ENCODE measurements around the gene TBX1. TPM values are rescaled to one million over a fixed set of nuclear protein-coding genes. Genes with fewer than 3 reads are reported as not detected.
A peak's percentile ranks its signal among the peaks of the same experiment; 100 is the strongest.

The TBX1 gene
- total RNA-seq, 2 donors from 2014 or later, result 0.24 TPM; not detected in 1

DNA sequence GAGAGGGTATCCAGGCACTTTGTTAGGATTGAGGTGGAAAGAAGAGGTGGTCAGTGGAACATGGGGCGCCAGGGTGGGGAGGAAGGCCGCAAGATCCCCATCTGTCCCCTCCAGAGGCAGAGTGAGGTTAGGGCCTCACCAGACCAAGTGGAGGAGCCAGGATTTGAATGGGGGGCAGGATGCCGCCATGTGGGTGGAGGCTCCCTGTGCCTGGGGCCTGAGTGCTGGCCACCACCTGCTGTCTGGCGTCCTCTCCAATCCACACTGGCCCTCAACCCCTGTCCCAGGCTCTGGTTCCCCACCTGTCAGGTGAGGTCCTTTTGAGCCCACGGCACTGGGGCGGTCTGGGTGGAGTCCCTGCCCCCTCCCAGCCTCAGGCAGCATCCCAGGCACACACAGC is 17.5 kb upstream of the TBX1 start:
- no peak overlapping the region for H3K27ac ChIP-seq
- peaks cover 0 to 25% of the 10 kb centered on the region in 2 donors for H3K4me1 ChIP-seq
- H3K27me3 ChIP-seq, result no peaks in the 10 kb centered on the region
- no peaks in the 10 kb centered on the region for H3K36me3 ChIP-seq
- DNase-seq (ENCODE audit: low spot score), result no peak
- TF ChIP-seq CTCF (IDR thresholded peaks at IDR 0.05), result no peak
- H3K4me3 ChIP-seq, result no peak overlapping the region
- H3K9me3 ChIP-seq, result no peaks in the 10 kb centered on the region

GRCh38 chr22:19743651-19744050 is 16.9 kb upstream of the TBX1 start:
- H3K27me3 ChIP-seq, result no peaks in the 10 kb centered on the region
- no peak for TF ChIP-seq CTCF (IDR thresholded peaks at IDR 0.05)
- H3K4me1 ChIP-seq, result peaks cover 0 to 25% of the 10 kb centered on the region in 2 donors
- DNase-seq (ENCODE audit: low spot score), result no peak
- H3K36me3 ChIP-seq, result no peaks in the 10 kb centered on the region
- H3K9me3 ChIP-seq, result no peaks in the 10 kb centered on the region
- H3K4me3 ChIP-seq, result no peak overlapping the region
- no peak overlapping the region for H3K27ac ChIP-seq

DNA sequence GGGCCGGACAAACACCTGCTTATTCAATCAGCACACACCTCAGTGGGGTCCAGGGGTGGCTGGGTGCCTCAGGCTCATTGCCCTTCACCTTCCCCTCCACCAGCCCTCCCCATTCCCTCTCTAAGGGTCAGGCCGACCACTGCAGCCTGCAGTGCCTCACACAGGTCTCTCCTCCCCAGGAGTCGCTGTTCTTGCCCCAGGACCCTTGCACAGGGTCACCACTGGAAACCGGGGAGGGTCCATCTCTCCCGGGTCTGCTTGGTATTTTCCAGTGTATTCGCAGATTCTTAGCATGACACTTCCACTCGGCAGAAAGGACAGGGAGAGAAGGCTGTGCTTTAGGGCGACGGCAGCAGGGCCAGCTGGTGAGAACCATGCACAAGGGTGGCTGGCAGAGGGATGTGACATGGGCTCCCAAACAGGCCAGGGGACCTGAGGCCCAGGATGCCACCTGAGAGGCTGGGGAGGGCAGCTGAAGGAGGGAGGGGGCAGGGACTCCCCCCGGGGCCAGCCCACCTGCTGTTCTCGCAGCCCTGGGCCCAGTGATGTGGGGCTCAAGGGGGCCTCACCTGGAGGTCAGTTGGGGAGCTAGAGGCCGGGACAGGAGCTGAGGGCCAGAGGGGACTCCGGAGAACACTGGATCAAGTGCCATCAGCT is 16.1 kb upstream of the TBX1 start:
- H3K9me3 ChIP-seq, result no peaks in the 10 kb centered on the region
- no peak for TF ChIP-seq CTCF (IDR thresholded peaks at IDR 0.05)
- peak overlapping the region; percentile 37 to 81 for H3K27ac ChIP-seq
- no peak for DNase-seq (ENCODE audit: low spot score)
- peaks cover 0 to 25% of the 10 kb centered on the region in 2 donors for H3K4me1 ChIP-seq
- no peak overlapping the region for H3K4me3 ChIP-seq
- H3K27me3 ChIP-seq, result no peaks in the 10 kb centered on the region
- no peaks in the 10 kb centered on the region for H3K36me3 ChIP-seq

DNA sequence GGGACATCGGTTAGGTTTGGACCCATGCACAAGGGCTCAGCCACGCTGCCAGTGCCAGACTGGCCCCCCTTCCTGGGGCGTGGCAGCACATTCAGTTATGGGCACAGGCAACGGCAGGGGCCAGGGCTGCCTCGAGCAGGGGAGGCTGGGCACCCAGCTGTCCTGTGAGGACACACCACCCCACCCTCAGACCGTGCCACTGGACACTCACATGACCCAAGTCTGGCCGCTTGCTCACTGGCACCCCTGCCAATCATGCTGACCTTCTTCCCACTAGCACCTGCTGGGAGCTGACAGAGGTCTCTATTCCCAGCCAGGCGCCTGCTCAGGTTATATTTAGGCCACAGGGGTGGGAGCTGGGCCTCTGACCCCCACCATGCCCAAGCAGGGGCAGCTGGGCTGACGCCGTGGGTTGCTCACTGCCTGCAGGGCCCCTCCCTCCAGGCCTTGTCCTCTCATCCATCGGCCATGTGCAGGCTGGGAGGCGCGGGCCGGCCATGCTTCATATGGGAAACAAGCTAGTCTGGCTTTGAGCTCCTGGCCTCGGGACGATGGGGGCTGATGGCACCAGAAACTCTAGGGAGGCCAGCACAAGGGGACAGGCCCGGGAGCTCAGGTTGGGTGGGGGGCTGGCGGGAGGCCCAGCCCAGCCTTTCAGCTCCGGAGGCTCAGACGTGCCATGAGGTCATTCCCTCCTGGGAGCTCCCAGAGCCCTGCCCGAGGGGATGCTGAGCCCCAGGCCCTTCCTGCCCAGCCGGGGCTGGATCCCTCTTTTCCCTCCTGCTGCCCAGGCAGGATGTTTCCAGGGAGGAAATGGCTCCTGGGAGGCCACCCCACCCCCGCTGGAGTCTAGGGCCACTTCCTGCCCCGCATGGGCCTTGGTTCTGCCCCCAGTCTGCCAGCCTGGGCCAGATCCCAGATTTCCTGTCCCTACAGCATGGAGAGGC is 15.2 kb upstream of the TBX1 start:
- Histone ChIP-seq H3K36me3 (no peaks in the 10 kb centered on the region), H3K4me3 (no peak overlapping the region), H3K27ac (peak overlapping the region; percentile 63 to 81), H3K27me3 (no peaks in the 10 kb centered on the region), H3K9me3 (no peaks in the 10 kb centered on the region), H3K4me1 (peaks cover 0 to 25% of the 10 kb centered on the region in 2 donors)
- TF ChIP-seq CTCF (IDR thresholded peaks at IDR 0.05), result no peak
- peak; percentile 66 for DNase-seq (ENCODE audit: low spot score)

GRCh38 chr22:19746726-19747125 is 13.9 kb upstream of the TBX1 start:
- no peak for DNase-seq (ENCODE audit: low spot score)

More at GRCh38 chr22:19746726-19747125, 13.9 kb upstream of the TBX1 start:
- peaks cover 0 to 25% of the 10 kb centered on the region in 2 donors for H3K4me1 ChIP-seq
- no peak for TF ChIP-seq CTCF (IDR thresholded peaks at IDR 0.05)
- no peaks in the 10 kb centered on the region for H3K27me3 ChIP-seq
- no peak overlapping the region for H3K4me3 ChIP-seq
- H3K36me3 ChIP-seq, result no peaks in the 10 kb centered on the region
- no peaks in the 10 kb centered on the region for H3K9me3 ChIP-seq
- H3K27ac ChIP-seq, result peak overlapping the region in 1 of 2 donors; percentile 81
